ENCODE results near the gene KRTCAP2. TPM values are rescaled to one million over a fixed set of nuclear protein-coding genes. Genes with fewer than 3 reads are reported as not detected.

The KRTCAP2 gene
- total and polyA plus RNA-seq, 8 donors = 91.8 to 238 (median 108) TPM

- FAIRE-seq (no peak), ATAC-seq (no peak), DNase-seq (peak in 5 of 6 donors; percentile 17 to 47 (median 38))
- Histone ChIP-seq H3K36me3 (no peaks in the 10 kb centered on the region), H3K27me3 (no peaks in the 10 kb centered on the region), H3K4me1 (peaks cover 0 to 12% (median 10%) of the 10 kb centered on the region in 3 donors), H3K4me3 (no peak overlapping the region), H3K27ac (no peak overlapping the region), H3K9me3 (no peaks in the 10 kb centered on the region)
- TF ChIP-seq CTCF (IDR thresholded peaks at IDR 0.05) = no peak
- 60 to 67% methylated on average over 11 of the region's 11 CpGs for WGBS, 2 donors
- intact Hi-C loops (cut with DNase I) = no loop called here
Measured at GRCh38 chr1:155177192-155177917, 4.3 kb upstream of the KRTCAP2 start.

GRCh38 chr1:155176544-155177071 lies 3.5 kb upstream of the KRTCAP2 start:
- intact Hi-C loops (cut with DNase I) = no loop called here
- TF ChIP-seq CTCF (IDR thresholded peaks at IDR 0.05) = peak; percentile 89 to 96 (median 93)
- H3K27me3 ChIP-seq = no peaks in the 10 kb centered on the region
- no peak overlapping the region for H3K4me3 ChIP-seq
- FAIRE-seq (no peak), ATAC-seq (peak; percentile 58 to 77 (median 72)), DNase-seq (peak; percentile 79 to 93 (median 89))
- H3K27ac ChIP-seq = no peak overlapping the region
- H3K4me1 ChIP-seq = peaks cover 3 to 19% (median 10%) of the 10 kb centered on the region in 3 donors
- 60 to 61% methylated on average over 8 of the region's 8 CpGs for WGBS, 2 donors
- no peaks in the 10 kb centered on the region for H3K9me3 ChIP-seq
- no peaks in the 10 kb centered on the region for H3K36me3 ChIP-seq

GRCh38 chr1:155175927-155176371 lies 2.8 kb upstream of the KRTCAP2 start:
- H3K4me3 ChIP-seq = no peak overlapping the region
- no peaks in the 10 kb centered on the region for H3K9me3 ChIP-seq
- H3K36me3 ChIP-seq = no peaks in the 10 kb centered on the region
- peak in 2 of 4 donors; percentile 7 to 11 for ATAC-seq
- WGBS, 2 donors = 51 to 58% methylated on average over 9 of the region's 9 CpGs
- TF ChIP-seq CTCF (IDR thresholded peaks at IDR 0.05) = no peak
- intact Hi-C loops (cut with DNase I) = no loop called here
- no peak overlapping the region for H3K27ac ChIP-seq
- peak in 3 of 6 donors; percentile 24 to 76 (median 40) for DNase-seq
- no peak for FAIRE-seq
- peaks cover 3 to 19% (median 10%) of the 10 kb centered on the region in 3 donors for H3K4me1 ChIP-seq
- no peaks in the 10 kb centered on the region for H3K27me3 ChIP-seq

- no peak for ATAC-seq
- intact Hi-C loops (cut with DNase I) = no loop called here
- H3K27me3 ChIP-seq = no peaks in the 10 kb centered on the region
- no peak overlapping the region for H3K4me3 ChIP-seq
- no peak for TF ChIP-seq CTCF (IDR thresholded peaks at IDR 0.05)
- H3K9me3 ChIP-seq = no peaks in the 10 kb centered on the region
- H3K27ac ChIP-seq = no peak overlapping the region
- peak in 2 of 6 donors; percentile 27 to 79 for DNase-seq
- 79 to 89% methylated on average over 11 to 12 of the region's 12 CpGs for whole genome bisulfite sequencing, 2 donors
- peaks cover 3 to 19% (median 10%) of the 10 kb centered on the region in 3 donors for H3K4me1 ChIP-seq
- no peaks in the 10 kb centered on the region for H3K36me3 ChIP-seq
- no peak for FAIRE-seq
Measured at GRCh38 chr1:155175281-155175926, 2.3 kb upstream of the KRTCAP2 start.
